Tibial nerve (tissue), 3 donors: ENCODE measurements around the gene ANKMY1.

Source experiments
- CTCF ChIP-seq, 5 experiments: fragments of 200-600 bp in 3 of 5; fragments of 450-650 bp in 2 of 5; sonication (generic) in 3 of 5; IDR thresholded peaks; one replicate each; pipeline ENCODE4 v1.5.1; 2016 to 2019; ENCODE audit warnings: antibody characterized with exemption in 5 of 5, mild to moderate bottlenecking in 3 of 5, moderate library complexity in 2 of 5
- POLR2A ChIP-seq, 2 donors: fragments of 450-650 bp; IDR thresholded peaks; one replicate each; pipeline ENCODE4 v1.6.1; 2017; ENCODE audit warnings: antibody characterized with exemption in 2 of 2, mild to moderate bottlenecking in 2 of 2, moderate library complexity in 2 of 2

DNA sequence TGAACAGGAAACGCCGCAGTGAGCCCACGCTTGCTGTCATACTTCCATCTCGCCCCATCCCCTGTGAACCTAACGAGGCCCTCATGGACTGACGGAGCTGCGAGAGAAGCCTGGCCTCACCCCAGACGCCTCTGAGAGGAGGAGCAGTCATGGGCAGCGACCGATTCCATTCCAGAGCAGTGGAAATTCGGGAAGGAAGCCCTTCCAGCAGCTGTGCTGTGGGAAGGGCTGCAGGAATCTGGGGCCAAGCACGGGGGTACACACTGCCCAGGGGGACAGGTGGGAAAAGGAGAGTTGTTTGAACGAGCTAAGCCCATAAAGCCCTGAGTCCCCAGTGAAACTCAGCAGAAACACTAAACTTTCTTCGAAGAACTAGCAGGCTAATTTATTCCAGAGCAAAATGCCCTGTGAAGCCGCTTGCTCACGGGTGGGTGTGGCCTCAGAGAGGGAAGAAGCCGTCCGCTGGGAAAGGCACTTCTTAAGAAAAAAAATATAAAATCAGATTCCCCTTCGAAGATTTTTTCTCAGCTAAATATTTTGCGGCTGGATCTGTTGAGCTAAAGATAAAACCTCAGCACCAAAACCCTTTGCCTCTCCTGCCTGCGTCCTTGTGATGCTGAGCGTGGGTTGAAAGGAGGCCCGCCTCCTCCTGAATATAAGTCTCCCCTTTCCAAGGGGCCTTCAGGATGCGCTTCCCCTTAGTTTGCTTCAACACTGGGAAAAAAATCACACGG is 38.2 kb downstream of the ANKMY1 start:
- TF ChIP-seq CTCF (IDR thresholded peaks at IDR 0.05) (no peak), POLR2A (IDR thresholded peaks at IDR 0.05) (no peak)
